ENCODE results near the gene ATXN7L2. TPM values are rescaled to one million over a fixed set of nuclear protein-coding genes. Genes with fewer than 3 reads are reported as not detected.

ATXN7L2 gene
- total RNA-seq = 2.8 and 2.9 TPM in 2 replicates

GRCh38 chr1:109483672-109484518 lies at the start of gene ATXN7L2:
Gene ATXN7L2 (plus strand): TSS chr1:109483905. CDS start chr1:109483954, 49 bp downstream.

GRCh38 chr1:109466452-109467300 lies 17.0 kb upstream of the ATXN7L2 start, which contains the start of gene SYPL2:
Gene SYPL2 (plus strand): TSS chr1:109466546. CDS start chr1:109466844, 298 bp downstream.

GRCh38 chr1:109493805-109494539 lies 10.3 kb downstream of the ATXN7L2 start, which contains the start of gene CYB561D1:
Gene CYB561D1 (plus strand): TSS chr1:109494094. CDS start chr1:109494140, 46 bp downstream.

GRCh38 chr1:109509176-109510134 lies 25.8 kb downstream of the ATXN7L2 start, which contains the start of gene AMIGO1:
Gene AMIGO1 (minus strand): TSS chr1:109509727. CDS start chr1:109508912, 815 bp downstream.

GRCh38 chr1:109539676-109540075 lies 56.0 kb downstream of the ATXN7L2 start, which contains the start of gene GPR61:
Gene GPR61 (plus strand): TSS chr1:109539872. CDS start chr1:109543023, 3,151 bp downstream.

Other genes starting within 250 kb of the ATXN7L2 start
- 0.80 and 1.7 TPM in 2 replicates for gene CELSR2, start 234.4 kb upstream of the ATXN7L2 start, total RNA-seq
- gene PSRC1, start 200.8 kb upstream of the ATXN7L2 start, total RNA-seq = 16.2 and 25.8 TPM in 2 replicates
- gene MYBPHL, start 176.9 kb upstream of the ATXN7L2 start, total RNA-seq = not detected in 2 replicates
- 12.9 and 21.2 TPM in 2 replicates for gene SORT1, start 86.0 kb upstream of the ATXN7L2 start, total RNA-seq
- 61.8 and 86.4 TPM in 2 replicates for gene PSMA5, start 57.5 kb upstream of the ATXN7L2 start, total RNA-seq
- gene SYPL2, start 17.4 kb upstream of the ATXN7L2 start, total RNA-seq = under 0.01 TPM in 1 of 2 replicates, not detected in the other
- 4.2 and 5.5 TPM in 2 replicates for gene CYB561D1, start 10.2 kb downstream of the ATXN7L2 start, total RNA-seq
- 0.79 and 0.80 TPM in 2 replicates for gene AMIGO1, start 25.8 kb downstream of the ATXN7L2 start, total RNA-seq
- gene GPR61, start 56.0 kb downstream of the ATXN7L2 start, total RNA-seq = under 0.01 TPM in 1 of 2 replicates, not detected in the other
- gene GNAI3, start 64.7 kb downstream of the ATXN7L2 start, total RNA-seq = 26.0 and 27.1 TPM in 2 replicates
- 0.13 and 0.22 TPM in 2 replicates for gene GNAT2, start 135.7 kb downstream of the ATXN7L2 start, total RNA-seq
- 47.2 and 50.5 TPM in 2 replicates for gene AMPD2, start 135.9 kb downstream of the ATXN7L2 start, total RNA-seq
- gene GSTM4, start 172.2 kb downstream of the ATXN7L2 start, total RNA-seq = 4.0 and 4.2 TPM in 2 replicates
- gene GSTM2, start 184.2 kb downstream of the ATXN7L2 start, total RNA-seq = 4.2 and 4.7 TPM in 2 replicates
- 8.9 and 12.2 TPM in 2 replicates for gene GSTM1, start 203.9 kb downstream of the ATXN7L2 start, total RNA-seq
- 0.40 TPM in 1 of 2 replicates, not detected in the other for gene GSTM5, start 228.3 kb downstream of the ATXN7L2 start, total RNA-seq